Osteoblast (primary cell): Measurements from ENCODE around the gene SMARCA2. TPM values are rescaled to one million over a fixed set of nuclear protein-coding genes. Genes with fewer than 3 reads are reported as not detected.

ENCODE experiments used
- DNase-seq: peaks from one replicate; pipeline ENCODE4 v3.0.0; 2011; ENCODE audit warnings: low spot score, mixed read lengths; ENCODE audit not compliant: insufficient read length; ENCODE audit errors: missing footprints
- H2AFZ ChIP-seq: 2 replicates; pipeline ENCODE4 v1.6.0; 2011; ENCODE audit warnings: mild to moderate bottlenecking, low read length
- H3K27ac ChIP-seq: 2 replicates; pipeline ENCODE4 v1.5.1; 2011; ENCODE audit warnings: mild to moderate bottlenecking, low read depth, low read length, moderate library complexity
- H3K27me3 ChIP-seq: 2 replicates; pipeline ENCODE4 v1.6.0; 2012; ENCODE audit warnings: mild to moderate bottlenecking, control low read depth, inconsistent platforms, low read length, moderate library complexity; ENCODE audit not compliant: insufficient read depth
- H3K36me3 ChIP-seq: 2 replicates; pipeline ENCODE4 v1.5.1; 2011; ENCODE audit warnings: mild to moderate bottlenecking, low read length, control low read depth, moderate library complexity; ENCODE audit not compliant: insufficient read depth
- H3K4me1 ChIP-seq: 2 replicates; pipeline ENCODE4 v1.5.1; 2011; ENCODE audit warnings: mild to moderate bottlenecking, low read length, control low read depth, moderate library complexity; ENCODE audit not compliant: insufficient read depth
- H3K4me2 ChIP-seq: 2 replicates; pipeline ENCODE4 v1.6.0; 2011; ENCODE audit warnings: mild to moderate bottlenecking, low read length; ENCODE audit not compliant: insufficient read depth
- H3K4me3 ChIP-seq: fragments of 200-600 bp; sonication (generic); 3 replicates; pipeline ENCODE4 v1.5.1; 2012; ENCODE audit warnings: mild to moderate bottlenecking, low read length, inconsistent platforms; ENCODE audit not compliant: insufficient read depth
- H3K79me2 ChIP-seq: 2 replicates; pipeline ENCODE4 v1.6.0; 2012; ENCODE audit warnings: mild to moderate bottlenecking, low read length, control low read depth, inconsistent platforms; ENCODE audit not compliant: insufficient read depth
- H3K9me3 ChIP-seq: 2 replicates; pipeline ENCODE4 v1.5.1; 2011; ENCODE audit warnings: low read depth, low read length, control low read depth
- H4K20me1 ChIP-seq: 2 replicates; pipeline ENCODE4 v1.6.0; 2012; ENCODE audit warnings: mild to moderate bottlenecking, low read length, control low read depth; ENCODE audit not compliant: insufficient read depth
- CTCF ChIP-seq: IDR thresholded peaks from 2 replicates; pipeline ENCODE4 v1.5.1; 2011; ENCODE audit warnings: mild to moderate bottlenecking, low read depth, low read length, moderate library complexity; ENCODE audit errors: extremely low read depth
- total RNA-seq: library from RNA; depleted of rRNA; stranded (reverse); fragments of >200 nt; gene quantifications from 2 replicates; pipeline ENCODE4 v1.2.3, GENCODE V29; 2012

SMARCA2 gene
- total RNA-seq, 1 donor, result 101 TPM

GRCh38 chr9:2227144-2227867, 212.2 kb downstream of the SMARCA2 start:
- H2AFZ ChIP-seq, result peak overlapping the region; percentile 30
- H3K27ac ChIP-seq, result peak overlapping the region; percentile 45
- H3K4me1 ChIP-seq, result peaks cover 19% of the 10 kb centered on the region
- no peak for TF ChIP-seq CTCF
- H4K20me1 ChIP-seq, result no peaks in the 10 kb centered on the region
- H3K9me3 ChIP-seq, result no peaks in the 10 kb centered on the region
- DNase-seq, result no peak
- no peaks in the 10 kb centered on the region for H3K36me3 ChIP-seq
- no peak overlapping the region for H3K4me2 ChIP-seq
- no peak overlapping the region for H3K4me3 ChIP-seq
- H3K79me2 ChIP-seq, result no peaks in the 10 kb centered on the region
- H3K27me3 ChIP-seq, result no peaks in the 10 kb centered on the region

GRCh38 chr9:2228132-2228531, 213.0 kb downstream of the SMARCA2 start:
- Histone ChIP-seq H3K9me3 (no peaks in the 10 kb centered on the region), H3K4me2 (no peak overlapping the region), H4K20me1 (no peaks in the 10 kb centered on the region), H3K79me2 (no peaks in the 10 kb centered on the region), H3K4me3 (no peak overlapping the region), H3K4me1 (peaks cover 20% of the 10 kb centered on the region), H3K27ac (peak overlapping the region; percentile 45), H3K36me3 (no peaks in the 10 kb centered on the region), H2AFZ (no peak overlapping the region), H3K27me3 (no peaks in the 10 kb centered on the region)
- DNase-seq, result no peak
- peak; percentile 26 for TF ChIP-seq CTCF

- no peak for TF ChIP-seq CTCF
- DNase-seq, result no peak
- Histone ChIP-seq H3K4me3 (no peak overlapping the region), H4K20me1 (no peaks in the 10 kb centered on the region), H3K79me2 (no peaks in the 10 kb centered on the region), H3K36me3 (no peaks in the 10 kb centered on the region), H3K27ac (no peak overlapping the region), H3K4me2 (no peak overlapping the region), H3K27me3 (no peaks in the 10 kb centered on the region), H3K9me3 (no peaks in the 10 kb centered on the region), H2AFZ (no peak overlapping the region), H3K4me1 (peaks cover 20% of the 10 kb centered on the region)
Observed at GRCh38 chr9:2228641-2229040, 213.5 kb downstream of the SMARCA2 start.

- H3K36me3 ChIP-seq, result no peaks in the 10 kb centered on the region
- H3K9me3 ChIP-seq, result no peaks in the 10 kb centered on the region
- H4K20me1 ChIP-seq, result no peaks in the 10 kb centered on the region
- no peak for DNase-seq
- H3K79me2 ChIP-seq, result no peaks in the 10 kb centered on the region
- H2AFZ ChIP-seq, result peak overlapping the region; percentile 28
- no peak overlapping the region for H3K27ac ChIP-seq
- no peak overlapping the region for H3K4me2 ChIP-seq
- no peaks in the 10 kb centered on the region for H3K27me3 ChIP-seq
- no peak overlapping the region for H3K4me3 ChIP-seq
- TF ChIP-seq CTCF, result no peak
- H3K4me1 ChIP-seq, result peaks cover 20% of the 10 kb centered on the region
Observed at GRCh38 chr9:2229109-2229721, 214.1 kb downstream of the SMARCA2 start.
